ENCODE results near the gene NTRK3. TPM values are rescaled to one million over a fixed set of nuclear protein-coding genes. Genes with fewer than 3 reads are reported as not detected.

Gene NTRK3
- total RNA-seq, 1 experiment from 2014 or later: not detected

GRCh38 chr15:87924433-87924832 is 332.1 kb downstream of the NTRK3 start:
- no peak overlapping the region for H3K4me3 Mint-ChIP-seq (ENCODE audit: low read depth, unreplicated experiment)
- BruUV-seq (replicated peaks): no TSS peak
- no peak overlapping the region for H3K27ac Mint-ChIP-seq (ENCODE audit: unreplicated experiment)
- H3K4me1 Mint-ChIP-seq (ENCODE audit: low read depth, unreplicated experiment): no peaks in the 10 kb centered on the region
- intact Hi-C loops (cut with micrococcal nuclease; ENCODE audit: unreplicated experiment): no loop called here
- peaks cover 10% of the 10 kb centered on the region for H3K9me3 Mint-ChIP-seq (ENCODE audit: low read depth, unreplicated experiment)
- TF ChIP-seq, protein P1, sequence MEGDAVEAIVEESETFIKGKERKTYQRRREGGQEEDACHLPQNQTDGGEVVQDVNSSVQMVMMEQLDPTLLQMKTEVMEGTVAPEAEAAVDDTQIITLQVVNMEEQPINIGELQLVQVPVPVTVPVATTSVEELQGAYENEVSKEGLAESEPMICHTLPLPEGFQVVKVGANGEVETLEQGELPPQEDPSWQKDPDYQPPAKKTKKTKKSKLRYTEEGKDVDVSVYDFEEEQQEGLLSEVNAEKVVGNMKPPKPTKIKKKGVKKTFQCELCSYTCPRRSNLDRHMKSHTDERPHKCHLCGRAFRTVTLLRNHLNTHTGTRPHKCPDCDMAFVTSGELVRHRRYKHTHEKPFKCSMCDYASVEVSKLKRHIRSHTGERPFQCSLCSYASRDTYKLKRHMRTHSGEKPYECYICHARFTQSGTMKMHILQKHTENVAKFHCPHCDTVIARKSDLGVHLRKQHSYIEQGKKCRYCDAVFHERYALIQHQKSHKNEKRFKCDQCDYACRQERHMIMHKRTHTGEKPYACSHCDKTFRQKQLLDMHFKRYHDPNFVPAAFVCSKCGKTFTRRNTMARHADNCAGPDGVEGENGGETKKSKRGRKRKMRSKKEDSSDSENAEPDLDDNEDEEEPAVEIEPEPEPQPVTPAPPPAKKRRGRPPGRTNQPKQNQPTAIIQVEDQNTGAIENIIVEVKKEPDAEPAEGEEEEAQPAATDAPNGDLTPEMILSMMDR (IDR thresholded peaks at IDR 0.05; ENCODE audit: unreplicated experiment): no peak
- H3K36me3 Mint-ChIP-seq (ENCODE audit: insufficient read depth, unreplicated experiment): no peaks in the 10 kb centered on the region
- CTCF ChIA-PET: no interaction called here
- no peak for DNase-seq
- H3K27me3 Mint-ChIP-seq (ENCODE audit: unreplicated experiment): no peaks in the 10 kb centered on the region

- no peaks in the 10 kb centered on the region for H3K27me3 Mint-ChIP-seq (ENCODE audit: unreplicated experiment)
- intact Hi-C loops (cut with micrococcal nuclease; ENCODE audit: unreplicated experiment): no loop called here
- no TSS peak for BruUV-seq (replicated peaks)
- DNase-seq: no peak
- H3K4me1 Mint-ChIP-seq (ENCODE audit: low read depth, unreplicated experiment): no peaks in the 10 kb centered on the region
- peaks cover 23% of the 10 kb centered on the region for H3K9me3 Mint-ChIP-seq (ENCODE audit: low read depth, unreplicated experiment)
- no peak overlapping the region for H3K27ac Mint-ChIP-seq (ENCODE audit: unreplicated experiment)
- H3K4me3 Mint-ChIP-seq (ENCODE audit: low read depth, unreplicated experiment): no peak overlapping the region
- H3K36me3 Mint-ChIP-seq (ENCODE audit: insufficient read depth, unreplicated experiment): no peaks in the 10 kb centered on the region
- TF ChIP-seq, protein P1 (IDR thresholded peaks at IDR 0.05; ENCODE audit: unreplicated experiment): no peak
- CTCF ChIA-PET: no interaction called here
Observed at GRCh38 chr15:87919064-87919463, 337.5 kb downstream of the NTRK3 start.

- TF ChIP-seq, protein P1 (IDR thresholded peaks at IDR 0.05; ENCODE audit: unreplicated experiment): no peak
- CTCF ChIA-PET: no interaction called here
- no peak for DNase-seq
Observed at GRCh38 chr15:87917480-87917879, 339.1 kb downstream of the NTRK3 start.

DNA sequence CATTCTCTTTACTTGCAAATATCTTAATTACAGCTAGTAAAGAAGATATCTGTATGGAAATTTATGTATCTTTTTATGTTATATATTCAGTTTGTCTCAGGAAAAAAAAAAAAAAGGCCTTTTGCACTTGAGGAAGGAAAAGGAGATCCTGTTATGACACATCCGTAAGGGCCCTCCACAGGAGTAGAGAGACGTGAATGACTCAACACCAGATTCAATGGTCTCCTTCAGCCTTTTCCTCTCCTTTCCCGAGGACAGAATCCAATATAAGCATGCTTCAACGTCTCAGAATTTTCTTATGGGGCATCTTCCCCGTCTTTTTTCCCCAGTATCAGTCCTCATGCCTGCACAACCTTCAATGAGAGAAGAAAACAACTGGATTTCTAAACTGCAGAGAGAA is 340.3 kb downstream of the NTRK3 start:
- BruUV-seq (replicated peaks): no TSS peak
- CTCF ChIA-PET: no interaction called here

More at GRCh38 chr15:87917480-87917879, 339.1 kb downstream of the NTRK3 start:
- Mint-ChIP-seq H3K4me1 (ENCODE audit: low read depth, unreplicated experiment) (no peaks in the 10 kb centered on the region), H3K27me3 (ENCODE audit: unreplicated experiment) (no peaks in the 10 kb centered on the region), H3K9me3 (ENCODE audit: low read depth, unreplicated experiment) (peaks cover 23% of the 10 kb centered on the region), H3K27ac (ENCODE audit: unreplicated experiment) (no peak overlapping the region), H3K4me3 (ENCODE audit: low read depth, unreplicated experiment) (no peak overlapping the region), H3K36me3 (ENCODE audit: insufficient read depth, unreplicated experiment) (no peaks in the 10 kb centered on the region)
- BruUV-seq (replicated peaks): no TSS peak
- intact Hi-C loops (cut with micrococcal nuclease; ENCODE audit: unreplicated experiment): no loop called here

More for the DNA sequence above, 340.3 kb downstream of the NTRK3 start:
- Mint-ChIP-seq H3K27ac (ENCODE audit: unreplicated experiment) (no peak overlapping the region), H3K27me3 (ENCODE audit: unreplicated experiment) (no peaks in the 10 kb centered on the region), H3K36me3 (ENCODE audit: insufficient read depth, unreplicated experiment) (no peaks in the 10 kb centered on the region), H3K9me3 (ENCODE audit: low read depth, unreplicated experiment) (peaks cover 26% of the 10 kb centered on the region), H3K4me1 (ENCODE audit: low read depth, unreplicated experiment) (no peaks in the 10 kb centered on the region), H3K4me3 (ENCODE audit: low read depth, unreplicated experiment) (no peak overlapping the region)
- DNase-seq: no peak
- intact Hi-C loops (cut with micrococcal nuclease; ENCODE audit: unreplicated experiment): no loop called here
- TF ChIP-seq, protein P1 (IDR thresholded peaks at IDR 0.05; ENCODE audit: unreplicated experiment): no peak
